Mammary microvascular endothelial cell (primary cell): ENCODE results near the gene METAP1. TPM values are rescaled to one million over a fixed set of nuclear protein-coding genes. Genes with fewer than 3 reads are reported as not detected.

Source experiments
- total RNA-seq: library from RNA; depleted of rRNA; stranded (reverse); fragments of >200 nt; gene quantifications from 2 replicates; pipeline ENCODE4 v1.2.3, GENCODE V29; 2015

The METAP1 gene
- total RNA-seq: 45.0 TPM in 2 replicates

GRCh38 chr4:98995183-98996055, at the start of gene METAP1:
METAP1 (plus strand) TSS chr4:98995721; CDS start chr4:98995754, 33 bp downstream.

GRCh38 chr4:99088481-99089365, 93.2 kb downstream of the METAP1 start, which contains the start of gene ADH5:
ADH5 (minus strand) TSS chr4:99088788; CDS start chr4:99088700, 88 bp downstream.

Other genes starting within 250 kb of the METAP1 start
- 136 and 139 TPM in 2 replicates for gene EIF4E, start 66.6 kb upstream of the METAP1 start, total RNA-seq
- 77.9 and 79.7 TPM in 2 replicates for gene ADH5, start 93.1 kb downstream of the METAP1 start, total RNA-seq
- not detected in 2 replicates for gene ADH4, start 148.6 kb downstream of the METAP1 start, total RNA-seq
- gene ADH6, start 223.5 kb downstream of the METAP1 start, total RNA-seq: not detected in 2 replicates